Measurements from ENCODE around the gene CNNM2.

Gene CNNM2

DNA sequence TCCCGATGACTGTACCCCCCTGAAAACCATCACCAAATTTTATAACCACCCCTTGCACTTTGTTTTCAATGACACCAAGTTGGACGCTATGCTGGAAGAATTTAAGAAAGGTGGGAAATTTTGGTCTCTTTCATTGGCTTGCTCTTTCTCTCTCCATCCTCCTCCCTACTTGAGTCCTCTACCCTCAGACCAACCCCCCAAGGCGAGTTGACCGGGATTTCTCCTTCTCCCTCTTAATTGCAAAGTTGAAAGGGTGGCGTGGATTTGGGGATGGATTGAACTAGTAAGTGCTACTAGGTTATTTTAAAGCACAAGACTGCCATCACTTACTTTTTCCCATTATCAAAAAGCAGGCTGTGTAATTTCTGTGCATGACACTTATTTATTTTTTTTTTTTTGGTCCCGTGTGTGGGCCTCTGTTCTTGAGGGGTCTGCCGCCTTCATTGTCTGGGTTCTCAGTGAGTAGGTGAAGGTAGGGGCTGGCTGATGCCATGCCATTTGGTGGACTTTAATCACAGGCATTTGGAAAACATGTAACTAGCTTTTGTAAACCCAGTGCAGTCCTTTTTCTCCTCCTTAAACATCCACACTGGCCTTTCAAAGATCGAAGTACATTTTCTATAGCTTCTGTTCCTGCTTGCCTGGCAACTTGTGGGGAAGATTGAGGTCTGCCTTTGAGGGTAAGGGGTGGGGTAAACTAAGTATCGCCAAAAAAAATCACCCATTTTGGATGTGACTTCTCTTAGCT lies 2.1 kb downstream of the CNNM2 start:
- H2AFZ ChIP-seq (ENCODE audit: low read length), result no peak overlapping the region
- no peaks in the 10 kb centered on the region for H3K36me3 ChIP-seq (ENCODE audit: insufficient read depth, low read length)
- no peak for TF ChIP-seq EZH2phosphoT487 (IDR thresholded peaks at IDR 0.05; ENCODE audit: borderline replicate concordance)
- no peaks in the 10 kb centered on the region for H3K27me3 ChIP-seq (ENCODE audit: insufficient read depth, low read length, poor library complexity, severe bottlenecking)
- H3K4me1 ChIP-seq (ENCODE audit: insufficient read depth, low read length, poor library complexity, severe bottlenecking), result peaks cover 59% of the 10 kb centered on the region
- H3F3A ChIP-seq (ENCODE audit: low read depth), result no peaks in the 10 kb centered on the region
- no peaks in the 10 kb centered on the region for H3K9me2 ChIP-seq (replicated peaks; ENCODE audit: low read depth, low read length)
- peak overlapping the region; percentile 33 for H3K9ac ChIP-seq (ENCODE audit: low read depth, low read length, poor library complexity, severe bottlenecking)
- no peaks in the 10 kb centered on the region for H3K9me3 ChIP-seq (ENCODE audit: insufficient read depth, low read depth, low read length)
- peaks cover 7% of the 10 kb centered on the region for H4K20me1 ChIP-seq (ENCODE audit: insufficient read depth, low read length, poor library complexity, severe bottlenecking)
- peak overlapping the region; percentile 80 for H3K4me3 ChIP-seq (ENCODE audit: low read length, poor library complexity, severe bottlenecking)
- H3K4me2 ChIP-seq (ENCODE audit: low read depth, low read length, poor library complexity, severe bottlenecking), result peak overlapping the region; percentile 70
- peaks cover 34% of the 10 kb centered on the region; the same call in 1 of the 2 replicates for H3K79me2 ChIP-seq (ENCODE audit: insufficient read depth, low read length)

DNA sequence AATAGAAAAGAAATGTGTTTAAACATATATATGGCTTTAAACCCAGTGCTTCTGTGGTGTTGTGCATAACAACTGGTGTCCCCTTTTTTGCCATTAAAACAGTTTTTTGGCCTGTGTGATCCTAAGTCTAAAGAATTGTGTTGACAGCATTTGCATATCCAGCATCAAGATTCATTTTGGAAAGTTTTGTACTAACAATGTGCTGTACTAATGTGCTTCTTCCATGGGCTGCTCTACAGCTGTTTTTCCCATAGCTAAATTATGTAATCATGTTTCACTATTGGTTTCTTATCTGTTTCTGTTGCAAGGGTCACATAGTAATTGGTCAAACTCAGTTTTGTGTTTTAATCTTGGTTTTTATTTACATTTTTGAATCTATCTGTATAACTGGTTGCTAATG lies 5.5 kb downstream of the CNNM2 start:
- H3K27me3 ChIP-seq (ENCODE audit: insufficient read depth, low read length, poor library complexity, severe bottlenecking), result no peaks in the 10 kb centered on the region
- TF ChIP-seq, protein P1, sequence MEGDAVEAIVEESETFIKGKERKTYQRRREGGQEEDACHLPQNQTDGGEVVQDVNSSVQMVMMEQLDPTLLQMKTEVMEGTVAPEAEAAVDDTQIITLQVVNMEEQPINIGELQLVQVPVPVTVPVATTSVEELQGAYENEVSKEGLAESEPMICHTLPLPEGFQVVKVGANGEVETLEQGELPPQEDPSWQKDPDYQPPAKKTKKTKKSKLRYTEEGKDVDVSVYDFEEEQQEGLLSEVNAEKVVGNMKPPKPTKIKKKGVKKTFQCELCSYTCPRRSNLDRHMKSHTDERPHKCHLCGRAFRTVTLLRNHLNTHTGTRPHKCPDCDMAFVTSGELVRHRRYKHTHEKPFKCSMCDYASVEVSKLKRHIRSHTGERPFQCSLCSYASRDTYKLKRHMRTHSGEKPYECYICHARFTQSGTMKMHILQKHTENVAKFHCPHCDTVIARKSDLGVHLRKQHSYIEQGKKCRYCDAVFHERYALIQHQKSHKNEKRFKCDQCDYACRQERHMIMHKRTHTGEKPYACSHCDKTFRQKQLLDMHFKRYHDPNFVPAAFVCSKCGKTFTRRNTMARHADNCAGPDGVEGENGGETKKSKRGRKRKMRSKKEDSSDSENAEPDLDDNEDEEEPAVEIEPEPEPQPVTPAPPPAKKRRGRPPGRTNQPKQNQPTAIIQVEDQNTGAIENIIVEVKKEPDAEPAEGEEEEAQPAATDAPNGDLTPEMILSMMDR (conservative IDR thresholded peaks at IDR 0.05; ENCODE audit: low read length), result no peak
- no peak for TF ChIP-seq EZH2phosphoT487 (IDR thresholded peaks at IDR 0.05; ENCODE audit: borderline replicate concordance)
- H3K9me2 ChIP-seq (replicated peaks; ENCODE audit: low read depth, low read length), result no peaks in the 10 kb centered on the region
- H3K4me1 ChIP-seq (ENCODE audit: insufficient read depth, low read length, poor library complexity, severe bottlenecking), result peaks cover 71% of the 10 kb centered on the region
- peaks cover 7% of the 10 kb centered on the region for H4K20me1 ChIP-seq (ENCODE audit: insufficient read depth, low read length, poor library complexity, severe bottlenecking)
- no peak overlapping the region for H2AFZ ChIP-seq (ENCODE audit: low read length)
- H3F3A ChIP-seq (ENCODE audit: low read depth), result no peaks in the 10 kb centered on the region
- no peaks in the 10 kb centered on the region for H3K9me3 ChIP-seq (ENCODE audit: insufficient read depth, low read depth, low read length)
- peaks cover 33% of the 10 kb centered on the region; the same call in 1 of the 2 replicates for H3K79me2 ChIP-seq (ENCODE audit: insufficient read depth, low read length)
- peak overlapping the region; percentile 70 for H3K4me2 ChIP-seq (ENCODE audit: low read depth, low read length, poor library complexity, severe bottlenecking)
- H3K36me3 ChIP-seq (ENCODE audit: insufficient read depth, low read length), result no peaks in the 10 kb centered on the region
- peak overlapping the region; percentile 18 for H3K9ac ChIP-seq (ENCODE audit: low read depth, low read length, poor library complexity, severe bottlenecking)
- H3K4me3 ChIP-seq (ENCODE audit: low read length, poor library complexity, severe bottlenecking), result peak overlapping the region; percentile 80

DNA sequence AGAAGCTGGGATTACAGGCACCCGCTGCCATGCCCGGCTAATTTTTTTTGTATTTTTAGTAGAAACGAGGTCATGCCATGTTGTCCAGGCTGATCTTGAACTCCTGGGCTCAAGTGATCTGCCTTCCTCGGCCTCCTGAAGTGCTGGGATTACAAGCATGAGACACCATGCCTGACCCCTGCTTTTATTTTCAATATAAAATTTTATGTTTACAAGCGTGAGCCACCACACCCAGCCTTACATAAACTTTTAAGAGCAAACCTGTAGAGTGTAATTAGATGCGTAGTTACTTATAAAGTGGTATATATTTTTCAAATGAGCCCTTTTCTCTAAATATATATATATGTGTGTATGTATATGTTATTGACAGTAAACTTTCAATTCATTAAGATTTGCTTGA lies 8.7 kb downstream of the CNNM2 start:
- Histone ChIP-seq H3K79me2 (ENCODE audit: insufficient read depth, low read length) (peaks cover 16% of the 10 kb centered on the region; the same call in 1 of the 2 replicates), H3K9me2 (replicated peaks; ENCODE audit: low read depth, low read length) (no peaks in the 10 kb centered on the region)
- TF ChIP-seq EZH2phosphoT487 (IDR thresholded peaks at IDR 0.05; ENCODE audit: borderline replicate concordance), result no peak
- TF ChIP-seq, protein P1 (conservative IDR thresholded peaks at IDR 0.05; ENCODE audit: low read length), result no peak

More for the DNA sequence above, 8.7 kb downstream of the CNNM2 start:
- Histone ChIP-seq H3K9me3 (ENCODE audit: insufficient read depth, low read depth, low read length) (no peaks in the 10 kb centered on the region), H3K4me2 (ENCODE audit: low read depth, low read length, poor library complexity, severe bottlenecking) (no peak overlapping the region), H3K9ac (ENCODE audit: low read depth, low read length, poor library complexity, severe bottlenecking) (no peak overlapping the region), H3F3A (ENCODE audit: low read depth) (no peaks in the 10 kb centered on the region), H4K20me1 (ENCODE audit: insufficient read depth, low read length, poor library complexity, severe bottlenecking) (peaks cover 3% of the 10 kb centered on the region), H3K27me3 (ENCODE audit: insufficient read depth, low read length, poor library complexity, severe bottlenecking) (no peaks in the 10 kb centered on the region), H2AFZ (ENCODE audit: low read length) (no peak overlapping the region), H3K36me3 (ENCODE audit: insufficient read depth, low read length) (no peaks in the 10 kb centered on the region), H3K4me3 (ENCODE audit: low read length, poor library complexity, severe bottlenecking) (no peak overlapping the region), H3K4me1 (ENCODE audit: insufficient read depth, low read length, poor library complexity, severe bottlenecking) (peaks cover 42% of the 10 kb centered on the region)
